Liver (tissue), 9 donors: ENCODE results near the gene C2CD2. TPM values are rescaled to one million over a fixed set of nuclear protein-coding genes. Genes with fewer than 3 reads are reported as not detected.

Experiments
- DNase-seq: peaks from one replicate; pipeline ENCODE4 v3.0.0-alpha.2; 2017; ENCODE audit warnings: low spot score
- H3K27ac ChIP-seq, 2 donors: one replicate each; pipeline ENCODE4 v1.7.0; 2013; ENCODE audit warnings: inconsistent platforms in 2 of 2, low read length in 2 of 2, control low read depth in 1 of 2, low read depth in 1 of 2, mild to moderate bottlenecking in 1 of 2
- H3K27me3 ChIP-seq, 4 donors: one replicate each; pipeline versions ENCODE4 v1.6.1 to v1.7.0; 2013; ENCODE audit warnings: low read length in 3 of 4, inconsistent platforms in 1 of 4, mild to moderate bottlenecking in 1 of 4, moderate library complexity in 1 of 4; ENCODE audit not compliant: control insufficient read depth in 4 of 4, insufficient read depth in 4 of 4
- H3K36me3 ChIP-seq, 4 donors: one replicate each; pipeline versions ENCODE4 v1.6.1 to v1.7.0; 2013; ENCODE audit warnings: low read length in 3 of 4, mild to moderate bottlenecking in 3 of 4, low read depth in 1 of 4, moderate library complexity in 1 of 4; ENCODE audit not compliant: control insufficient read depth in 4 of 4, insufficient read depth in 3 of 4
- H3K4me1 ChIP-seq, 4 donors: one replicate each; pipeline versions ENCODE4 v1.6.1 to v1.7.0; 2013; ENCODE audit warnings: low read length in 3 of 4, mild to moderate bottlenecking in 3 of 4, moderate library complexity in 1 of 4; ENCODE audit not compliant: control insufficient read depth in 4 of 4, insufficient read depth in 4 of 4
- H3K4me3 ChIP-seq, 3 donors: one replicate each; pipeline versions ENCODE4 v1.6.1 to v1.7.0; 2013; ENCODE audit warnings: low read length in 3 of 3, control low read depth in 1 of 3, low read depth in 1 of 3, mild to moderate bottlenecking in 1 of 3
- H3K9ac ChIP-seq, 2 donors: one replicate each; pipeline ENCODE4 v1.7.0; 2013; ENCODE audit warnings: low read length in 2 of 2, mild to moderate bottlenecking in 2 of 2, moderate library complexity in 2 of 2, control low read depth in 1 of 2, low read depth in 1 of 2
- H3K9me3 ChIP-seq, 4 donors: one replicate each; pipeline versions ENCODE4 v1.6.1 to v1.7.0; 2013; ENCODE audit warnings: low read length in 3 of 4; ENCODE audit not compliant: control insufficient read depth in 4 of 4
- EGR1 ChIP-seq, 2 donors: IDR thresholded peaks; 2 replicates each; pipeline ENCODE4 v1.6.1; 2016 to 2018; ENCODE audit warnings: antibody characterized with exemption in 2 of 2, low read depth in 2 of 2
- FOXA1 ChIP-seq: IDR thresholded peaks from 2 replicates; pipeline ENCODE4 v1.6.1; 2016; ENCODE audit warnings: antibody characterized with exemption
- FOXA2 ChIP-seq: IDR thresholded peaks from 2 replicates; pipeline ENCODE4 v1.6.1; 2016; ENCODE audit warnings: antibody characterized with exemption
- GABPA ChIP-seq, 2 donors: IDR thresholded peaks in 1 of 2; conservative IDR thresholded peaks in 1 of 2; 2 replicates each; pipeline ENCODE4 v1.6.1; 2016; ENCODE audit warnings: antibody characterized with exemption in 2 of 2, mild to moderate bottlenecking in 1 of 2, moderate library complexity in 1 of 2
- HNF4A ChIP-seq, 2 donors: conservative IDR thresholded peaks; 2 replicates each; pipeline ENCODE4 v1.6.1; 2016; ENCODE audit warnings: antibody characterized with exemption in 2 of 2, mild to moderate bottlenecking in 2 of 2
- HNF4G ChIP-seq: IDR thresholded peaks from 2 replicates; pipeline ENCODE4 v1.6.1; 2016; ENCODE audit warnings: antibody characterized with exemption
- RXRA ChIP-seq, 2 donors: IDR thresholded peaks; 2 replicates each; pipeline ENCODE4 v1.6.1; 2017 to 2018; ENCODE audit warnings: antibody characterized with exemption in 2 of 2, mild to moderate bottlenecking in 1 of 2
- SP1 ChIP-seq: IDR thresholded peaks from 2 replicates; pipeline ENCODE4 v1.6.1; 2018; ENCODE audit warnings: antibody characterized with exemption, mild to moderate bottlenecking
- WGBS: extraction: QIAGEN DNeasy Blood & Tissue Kit; methylation state at CpG from one replicate; pipeline ENCODE4 v1.1.7; 2013; 5-methylcytosine and 5-hydroxymethylcytosine counted together
- polyA plus RNA-seq, 2 donors: library from polyadenylated mRNA; stranded (reverse) in 1 of 2; unstranded in 1 of 2; fragments of 200-250 nt in 1 of 2; fragments of >200 nt in 1 of 2; fragmentation: Nextera tagmentation in 1 of 2; extraction: Ambion mirVana in 1 of 2; gene quantifications; one replicate each; pipeline versions ENCODE4 v1.2.1 to v1.2.3, GENCODE V29; 2013 to 2015
- total RNA-seq, 2 donors: library from RNA; depleted of rRNA; stranded (reverse); fragments of >200 nt; gene quantifications; one replicate each; pipeline ENCODE4 v1.2.3, GENCODE V29; 2014
- TF ChIP-seq, protein P1 (sequence below): fragments of 150-350 bp; IDR thresholded peaks from 2 replicates; pipeline ENCODE4 v1.5.1; 2017; ENCODE audit warnings: improper control_type of control experiment, low read depth, low read length; ENCODE audit not compliant: missing input control
- TF ChIP-seq, protein P2 (sequence below): IDR thresholded peaks from 2 replicates; pipeline ENCODE4 v1.6.1; 2016; ENCODE audit warnings: antibody characterized with exemption
- donor health status: healthy.
- donor health status: healthy.
- donor health status: healthy.
- donor health status: healthy.
- donor health status: healthy.

C2CD2 gene
- total and polyA plus RNA-seq, 4 donors, result 2.9 to 17.9 (median 6.0) TPM

DNA sequence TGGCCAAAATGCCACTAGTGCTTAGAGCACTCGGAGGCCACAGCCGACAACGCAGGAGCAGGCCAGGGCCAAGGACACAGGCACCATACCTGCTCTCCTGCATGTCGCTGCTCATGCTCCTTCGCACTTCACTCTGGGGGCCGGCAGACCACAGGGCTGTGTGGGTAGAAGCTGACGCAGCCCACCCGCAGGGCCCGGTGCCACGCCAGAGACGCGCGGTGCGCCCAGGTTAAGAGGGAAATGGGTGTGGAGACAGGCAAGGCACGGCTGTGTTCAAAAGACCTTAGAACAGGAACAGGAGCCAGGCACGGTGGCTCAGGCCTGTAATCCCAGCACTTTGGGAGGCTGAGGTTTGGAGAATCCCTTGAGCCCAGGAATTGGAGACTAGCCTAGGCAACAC is 61.1 kb downstream of the C2CD2 start:
- Histone ChIP-seq H3K27me3 (no peaks in the 10 kb centered on the region), H3K36me3 (peaks cover 0 to 14% (median 7%) of the 10 kb centered on the region in 4 donors), H3K9ac (no peak overlapping the region), H3K4me3 (no peak overlapping the region), H3K9me3 (no peaks in the 10 kb centered on the region), H3K4me1 (no peaks in the 10 kb centered on the region), H3K27ac (no peak overlapping the region)
- 96% methylated on average over 16 of the region's 16 CpGs for WGBS
- DNase-seq, result no peak
- TF ChIP-seq GABPA (IDR thresholded peaks at IDR 0.05 in 1 of 2, conservative IDR thresholded peaks at IDR 0.05 in 1 of 2), result no peak

DNA sequence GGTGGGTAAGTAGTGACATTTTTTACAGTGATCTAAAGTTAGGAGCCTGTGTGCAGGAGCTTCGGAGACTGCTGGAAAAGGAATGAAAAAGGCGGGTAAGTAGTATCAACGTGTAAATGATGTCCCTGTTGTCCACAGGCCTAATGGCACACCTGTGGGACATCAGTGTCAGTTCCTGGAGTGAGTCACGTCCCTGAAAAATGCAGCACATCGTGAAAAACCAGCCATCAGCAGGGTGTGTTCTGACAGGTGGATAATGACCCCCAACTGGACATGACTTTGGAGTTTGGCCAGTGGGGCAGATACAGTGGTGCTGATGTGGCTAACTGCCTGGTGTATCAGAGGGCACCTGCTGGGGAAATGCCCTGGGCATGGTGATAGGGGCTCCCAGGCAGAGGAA is 62.7 kb downstream of the C2CD2 start:
- H3K4me1 ChIP-seq, result no peaks in the 10 kb centered on the region
- no peaks in the 10 kb centered on the region for H3K9me3 ChIP-seq
- no peak for DNase-seq
- H3K27ac ChIP-seq, result no peak overlapping the region
- no peaks in the 10 kb centered on the region for H3K27me3 ChIP-seq
- H3K4me3 ChIP-seq, result no peak overlapping the region
- H3K9ac ChIP-seq, result no peak overlapping the region
- H3K36me3 ChIP-seq, result peaks cover 0 to 14% (median 6%) of the 10 kb centered on the region in 4 donors
- TF ChIP-seq GABPA (IDR thresholded peaks at IDR 0.05 in 1 of 2, conservative IDR thresholded peaks at IDR 0.05 in 1 of 2), result no peak
- TF ChIP-seq, protein P1, sequence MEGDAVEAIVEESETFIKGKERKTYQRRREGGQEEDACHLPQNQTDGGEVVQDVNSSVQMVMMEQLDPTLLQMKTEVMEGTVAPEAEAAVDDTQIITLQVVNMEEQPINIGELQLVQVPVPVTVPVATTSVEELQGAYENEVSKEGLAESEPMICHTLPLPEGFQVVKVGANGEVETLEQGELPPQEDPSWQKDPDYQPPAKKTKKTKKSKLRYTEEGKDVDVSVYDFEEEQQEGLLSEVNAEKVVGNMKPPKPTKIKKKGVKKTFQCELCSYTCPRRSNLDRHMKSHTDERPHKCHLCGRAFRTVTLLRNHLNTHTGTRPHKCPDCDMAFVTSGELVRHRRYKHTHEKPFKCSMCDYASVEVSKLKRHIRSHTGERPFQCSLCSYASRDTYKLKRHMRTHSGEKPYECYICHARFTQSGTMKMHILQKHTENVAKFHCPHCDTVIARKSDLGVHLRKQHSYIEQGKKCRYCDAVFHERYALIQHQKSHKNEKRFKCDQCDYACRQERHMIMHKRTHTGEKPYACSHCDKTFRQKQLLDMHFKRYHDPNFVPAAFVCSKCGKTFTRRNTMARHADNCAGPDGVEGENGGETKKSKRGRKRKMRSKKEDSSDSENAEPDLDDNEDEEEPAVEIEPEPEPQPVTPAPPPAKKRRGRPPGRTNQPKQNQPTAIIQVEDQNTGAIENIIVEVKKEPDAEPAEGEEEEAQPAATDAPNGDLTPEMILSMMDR, result no peak
- TF ChIP-seq, protein P2, sequence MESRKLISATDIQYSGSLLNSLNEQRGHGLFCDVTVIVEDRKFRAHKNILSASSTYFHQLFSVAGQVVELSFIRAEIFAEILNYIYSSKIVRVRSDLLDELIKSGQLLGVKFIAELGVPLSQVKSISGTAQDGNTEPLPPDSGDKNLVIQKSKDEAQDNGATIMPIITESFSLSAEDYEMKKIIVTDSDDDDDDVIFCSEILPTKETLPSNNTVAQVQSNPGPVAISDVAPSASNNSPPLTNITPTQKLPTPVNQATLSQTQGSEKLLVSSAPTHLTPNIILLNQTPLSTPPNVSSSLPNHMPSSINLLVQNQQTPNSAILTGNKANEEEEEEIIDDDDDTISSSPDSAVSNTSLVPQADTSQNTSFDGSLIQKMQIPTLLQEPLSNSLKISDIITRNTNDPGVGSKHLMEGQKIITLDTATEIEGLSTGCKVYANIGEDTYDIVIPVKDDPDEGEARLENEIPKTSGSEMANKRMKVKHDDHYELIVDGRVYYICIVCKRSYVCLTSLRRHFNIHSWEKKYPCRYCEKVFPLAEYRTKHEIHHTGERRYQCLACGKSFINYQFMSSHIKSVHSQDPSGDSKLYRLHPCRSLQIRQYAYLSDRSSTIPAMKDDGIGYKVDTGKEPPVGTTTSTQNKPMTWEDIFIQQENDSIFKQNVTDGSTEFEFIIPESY, result no peak
- TF ChIP-seq FOXA1, result no peak
- 93% methylated on average over 5 of the region's 5 CpGs for WGBS

DNA sequence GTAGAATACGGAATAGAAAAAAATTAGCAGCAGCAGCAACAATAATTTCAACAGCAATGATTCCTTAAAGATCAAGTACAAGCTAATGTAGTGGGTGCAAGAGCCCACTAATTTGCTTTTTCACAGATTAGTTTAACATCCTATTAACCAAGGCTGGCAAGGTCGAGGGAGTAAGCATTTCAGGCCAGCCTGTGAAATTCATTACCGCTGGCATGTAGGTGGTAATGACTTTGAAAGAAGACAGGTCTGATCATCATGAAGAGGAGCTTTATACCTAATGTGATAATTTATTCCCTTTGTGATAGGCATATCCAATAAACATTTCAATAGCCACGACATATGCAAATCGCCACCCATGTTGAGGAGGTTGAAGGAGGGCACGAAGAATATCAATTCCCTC is 63.5 kb downstream of the C2CD2 start:
- 81% methylated on average over 6 of the region's 6 CpGs for WGBS
- Histone ChIP-seq H3K36me3 (peaks cover 1 to 14% (median 4%) of the 10 kb centered on the region in 4 donors), H3K27me3 (no peaks in the 10 kb centered on the region), H3K4me3 (no peak overlapping the region), H3K27ac (no peak overlapping the region), H3K9me3 (no peaks in the 10 kb centered on the region), H3K9ac (no peak overlapping the region), H3K4me1 (no peaks in the 10 kb centered on the region)
- DNase-seq, result no peak
- TF ChIP-seq EGR1 (IDR thresholded peaks at IDR 0.05; ENCODE audit: low read depth in 2 of 2) (no peak), FOXA2 (no peak), SP1 (no peak), RXRA (IDR thresholded peaks at IDR 0.05) (no peak)

DNA sequence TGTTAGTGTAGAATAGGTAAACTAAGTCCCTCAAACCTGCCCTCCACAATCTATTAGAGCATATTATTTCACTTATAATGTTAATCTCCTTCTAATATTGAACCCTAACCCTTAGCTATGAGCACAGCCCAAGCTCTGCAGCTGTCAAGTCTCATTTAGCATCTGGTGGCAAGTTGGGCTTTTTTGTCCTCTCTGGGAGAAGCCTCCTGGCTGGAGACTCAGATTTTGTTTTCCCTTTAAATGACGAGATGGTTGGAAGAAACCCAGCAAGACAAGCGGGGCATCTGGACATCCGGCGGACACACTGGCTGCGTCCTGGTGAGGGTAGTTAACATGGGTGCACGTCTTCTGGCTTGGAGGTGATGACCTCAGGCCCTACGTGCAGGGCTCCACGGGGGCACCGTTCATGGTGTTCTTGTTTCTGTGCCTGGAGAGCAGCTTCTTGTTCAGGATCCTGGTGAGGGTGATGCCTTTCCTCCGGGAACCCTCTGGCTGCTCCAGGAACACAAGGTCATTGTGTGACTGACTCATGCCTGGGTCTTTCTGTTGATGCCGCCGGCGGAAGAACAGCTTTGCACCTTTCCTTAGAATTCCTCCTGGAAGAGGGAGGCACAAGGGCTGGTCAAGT is 65.0 kb downstream of the C2CD2 start:
- Histone ChIP-seq H3K27ac (no peak overlapping the region), H3K36me3 (peaks cover 0 to 6% (median 2%) of the 10 kb centered on the region in 4 donors), H3K9me3 (no peaks in the 10 kb centered on the region), H3K4me3 (no peak overlapping the region), H3K9ac (no peak overlapping the region), H3K27me3 (no peaks in the 10 kb centered on the region), H3K4me1 (no peaks in the 10 kb centered on the region)
- TF ChIP-seq RXRA (IDR thresholded peaks at IDR 0.05) (peak in 1 of 2 donors; percentile 8), HNF4A (conservative IDR thresholded peaks at IDR 0.05) (no peak), HNF4G (no peak)
- WGBS, result 90% methylated on average over 13 of the region's 13 CpGs
- DNase-seq, result no peak
